Measurements from ENCODE around the gene EYA3.

The EYA3 gene

GRCh38 chr1:27993241-27993640, 95.2 kb downstream of the EYA3 start:
- Histone ChIP-seq H3K4me1 (ENCODE audit: insufficient read depth, low read length) (peaks cover 7% of the 10 kb centered on the region), H3K4me3 (ENCODE audit: low read depth in 1 of 2, low read length in 2 of 2) (no peak overlapping the region), H3K9me3 (ENCODE audit: insufficient read depth, low read length, severe bottlenecking) (no peaks in the 10 kb centered on the region), H3K36me3 (ENCODE audit: insufficient read depth, low read length) (peaks cover 86% of the 10 kb centered on the region), H3K4me2 (ENCODE audit: insufficient read depth, low read length) (no peak overlapping the region), H3K27me3 (ENCODE audit: insufficient read depth, low read length, poor library complexity) (no peaks in the 10 kb centered on the region), H4K20me1 (ENCODE audit: insufficient read depth, low read length) (no peaks in the 10 kb centered on the region), H3K9ac (ENCODE audit: low read depth, low read length) (no peak overlapping the region), H3K79me2 (ENCODE audit: insufficient read depth, low read length) (no peaks in the 10 kb centered on the region), H2AFZ (ENCODE audit: low read depth, low read length) (no peak overlapping the region), H3K27ac (ENCODE audit: low read length) (no peak overlapping the region)
- TF ChIP-seq CTCF (IDR thresholded peaks at IDR 0.05; ENCODE audit: borderline replicate concordance, extremely low read depth, low read length, poor library complexity, severe bottlenecking) (no peak), EZH2 (IDR thresholded peaks at IDR 0.05; ENCODE audit: borderline replicate concordance, low read depth, low read length, severe bottlenecking) (no peak)
- ATAC-seq (ENCODE audit: insufficient read depth, low read depth) (no peak), DNase-seq (no peak)

- ATAC-seq (ENCODE audit: insufficient read depth, low read depth) (peak; percentile 98), DNase-seq (peak; percentile 65)
- Histone ChIP-seq H3K9me3 (ENCODE audit: insufficient read depth, low read length, severe bottlenecking) (no peaks in the 10 kb centered on the region), H3K4me2 (ENCODE audit: insufficient read depth, low read length) (no peak overlapping the region), H3K36me3 (ENCODE audit: insufficient read depth, low read length) (peaks cover 86% of the 10 kb centered on the region), H3K27me3 (ENCODE audit: insufficient read depth, low read length, poor library complexity) (no peaks in the 10 kb centered on the region), H4K20me1 (ENCODE audit: insufficient read depth, low read length) (no peaks in the 10 kb centered on the region), H3K4me1 (ENCODE audit: insufficient read depth, low read length) (peaks cover 7% of the 10 kb centered on the region), H3K79me2 (ENCODE audit: insufficient read depth, low read length) (no peaks in the 10 kb centered on the region), H3K9ac (ENCODE audit: low read depth, low read length) (no peak overlapping the region), H2AFZ (ENCODE audit: low read depth, low read length) (no peak overlapping the region), H3K27ac (ENCODE audit: low read length) (peak overlapping the region; percentile 43), H3K4me3 (ENCODE audit: low read depth in 1 of 2, low read length in 2 of 2) (no peak overlapping the region)
- TF ChIP-seq CTCF (IDR thresholded peaks at IDR 0.05; ENCODE audit: borderline replicate concordance, extremely low read depth, low read length, poor library complexity, severe bottlenecking) (no peak), EZH2 (IDR thresholded peaks at IDR 0.05; ENCODE audit: borderline replicate concordance, low read depth, low read length, severe bottlenecking) (no peak)
These were observed 96.1 kb downstream of the EYA3 start for GRCh38 chr1:27992276-27992675.

- H4K20me1 ChIP-seq (ENCODE audit: insufficient read depth, low read length), result no peaks in the 10 kb centered on the region
- no peaks in the 10 kb centered on the region for H3K9me3 ChIP-seq (ENCODE audit: insufficient read depth, low read length, severe bottlenecking)
- H3K4me2 ChIP-seq (ENCODE audit: insufficient read depth, low read length), result no peak overlapping the region
- H3K27me3 ChIP-seq (ENCODE audit: insufficient read depth, low read length, poor library complexity), result no peaks in the 10 kb centered on the region
- peaks cover 7% of the 10 kb centered on the region for H3K4me1 ChIP-seq (ENCODE audit: insufficient read depth, low read length)
- no peak overlapping the region for H3K27ac ChIP-seq (ENCODE audit: low read length)
- H3K9ac ChIP-seq (ENCODE audit: low read depth, low read length), result no peak overlapping the region
- TF ChIP-seq EZH2 (IDR thresholded peaks at IDR 0.05; ENCODE audit: borderline replicate concordance, low read depth, low read length, severe bottlenecking), result no peak
- TF ChIP-seq CTCF (IDR thresholded peaks at IDR 0.05; ENCODE audit: borderline replicate concordance, extremely low read depth, low read length, poor library complexity, severe bottlenecking), result no peak
- no peak for ATAC-seq (ENCODE audit: insufficient read depth, low read depth)
- no peak overlapping the region for H3K4me3 ChIP-seq (ENCODE audit: low read depth in 1 of 2, low read length in 2 of 2)
- no peaks in the 10 kb centered on the region for H3K79me2 ChIP-seq (ENCODE audit: insufficient read depth, low read length)
- peaks cover 78% of the 10 kb centered on the region for H3K36me3 ChIP-seq (ENCODE audit: insufficient read depth, low read length)
- no peak for DNase-seq
- no peak overlapping the region for H2AFZ ChIP-seq (ENCODE audit: low read depth, low read length)
These were observed 97.4 kb downstream of the EYA3 start for GRCh38 chr1:27990920-27991537.

Measured in DND-41 (cell line).